Duodenal mucosa (tissue), 2 donors: ENCODE results near the gene STAG3.
"Not testable (repeated sequence)": the region's sequence is repeated elsewhere in the genome, so short reads cannot be mapped to it uniquely, and the experiment has no call there.

ENCODE experiments used
- H3K27ac ChIP-seq: one replicate; pipeline ENCODE4 v1.7.0; 2013; ENCODE audit warnings: low read depth, low read length
- H3K27me3 ChIP-seq, 2 donors: one replicate each; pipeline ENCODE4 v1.7.0; 2013; ENCODE audit warnings: low read length in 2 of 2, control low read depth in 1 of 2; ENCODE audit not compliant: insufficient read depth in 2 of 2, control insufficient read depth in 1 of 2
- H3K36me3 ChIP-seq, 2 donors: one replicate each; pipeline ENCODE4 v1.7.0; 2013; ENCODE audit warnings: low read length in 2 of 2, control low read depth in 1 of 2; ENCODE audit not compliant: insufficient read depth in 2 of 2, control insufficient read depth in 1 of 2
- H3K4me1 ChIP-seq, 2 donors: one replicate each; pipeline ENCODE4 v1.7.0; 2013; ENCODE audit warnings: low read length in 2 of 2, control low read depth in 1 of 2; ENCODE audit not compliant: insufficient read depth in 2 of 2, control insufficient read depth in 1 of 2
- H3K4me3 ChIP-seq, 2 donors: one replicate each; pipeline ENCODE4 v1.7.0; 2013; ENCODE audit warnings: low read length in 2 of 2, low read depth in 1 of 2
- H3K9ac ChIP-seq, 2 donors: one replicate each; pipeline ENCODE4 v1.7.0; 2013; ENCODE audit warnings: low read length in 2 of 2, low read depth in 1 of 2
- H3K9me3 ChIP-seq, 2 donors: one replicate each; pipeline ENCODE4 v1.7.0; 2013; ENCODE audit warnings: low read length in 2 of 2, control low read depth in 1 of 2; ENCODE audit not compliant: control insufficient read depth in 1 of 2

The STAG3 gene

DNA sequence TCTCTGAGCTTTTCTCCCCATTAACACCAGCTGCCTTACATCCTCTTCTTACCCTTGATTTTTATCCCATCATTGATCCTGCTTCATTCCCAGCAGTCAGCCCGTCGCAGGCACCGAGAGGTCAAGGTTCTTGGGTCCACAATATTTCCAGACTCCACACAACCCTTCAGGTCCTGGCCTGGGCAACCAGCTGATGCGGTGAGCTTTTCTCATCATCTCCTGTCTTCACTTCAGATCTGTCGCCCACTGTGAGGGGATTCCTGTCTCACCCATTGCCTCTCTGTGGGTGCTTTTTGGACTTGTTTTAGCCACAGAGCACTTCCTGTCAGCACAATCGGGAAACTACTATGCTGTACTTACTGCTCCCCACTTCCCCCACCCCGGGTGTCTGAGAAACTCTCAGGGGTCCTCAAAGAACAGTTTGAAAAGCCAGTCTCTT lies 33.6 kb downstream of the STAG3 start:
- Histone ChIP-seq H3K27me3 (peaks cover 0 to 2% of the 10 kb centered on the region in 2 donors), H3K36me3 (no peaks in the 10 kb centered on the region), H3K9me3 (no peaks in the 10 kb centered on the region), H3K9ac (no peak overlapping the region), H3K4me1 (peaks cover 26 to 27% of the 10 kb centered on the region in 2 donors), H3K27ac (no peak overlapping the region), H3K4me3 (no peak overlapping the region)

DNA sequence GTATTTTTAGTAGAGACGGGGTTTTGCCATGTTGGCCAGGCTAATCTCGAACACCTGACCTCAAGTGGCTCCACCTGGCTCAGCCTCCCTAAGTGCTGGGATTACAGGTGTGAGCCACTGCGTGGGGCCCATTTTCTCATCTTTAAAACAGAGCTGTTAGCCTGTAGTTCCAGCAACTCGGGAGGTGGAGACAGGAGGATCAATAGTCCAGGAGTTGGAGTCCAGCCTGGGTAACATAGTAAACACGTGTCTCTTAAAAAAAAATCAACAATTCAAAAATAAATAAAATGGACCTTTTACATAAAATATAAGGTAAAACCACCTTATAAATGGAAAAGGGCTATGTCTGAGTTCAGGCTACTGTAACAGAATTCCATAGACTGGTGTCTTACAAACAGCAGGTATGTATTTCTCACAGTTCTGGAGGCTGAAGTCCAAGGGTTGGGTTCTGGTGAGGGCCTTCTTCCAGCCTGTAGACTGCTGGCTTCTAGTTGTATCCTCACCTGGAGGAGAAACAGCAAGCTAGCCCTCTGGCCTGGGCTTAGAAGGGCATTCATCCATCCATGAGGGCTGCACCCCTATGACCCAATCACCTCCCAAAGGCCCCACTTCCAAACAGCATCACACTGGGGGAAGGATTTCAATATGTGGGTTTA lies 35.0 kb downstream of the STAG3 start:
- Histone ChIP-seq H3K4me3 (no peak overlapping the region), H3K4me1 (peaks cover 26 to 31% of the 10 kb centered on the region in 2 donors), H3K9me3 (no peaks in the 10 kb centered on the region), H3K27ac (no peak overlapping the region), H3K36me3 (no peaks in the 10 kb centered on the region), H3K27me3 (peaks cover 0 to 2% of the 10 kb centered on the region in 2 donors), H3K9ac (no peak overlapping the region)

DNA sequence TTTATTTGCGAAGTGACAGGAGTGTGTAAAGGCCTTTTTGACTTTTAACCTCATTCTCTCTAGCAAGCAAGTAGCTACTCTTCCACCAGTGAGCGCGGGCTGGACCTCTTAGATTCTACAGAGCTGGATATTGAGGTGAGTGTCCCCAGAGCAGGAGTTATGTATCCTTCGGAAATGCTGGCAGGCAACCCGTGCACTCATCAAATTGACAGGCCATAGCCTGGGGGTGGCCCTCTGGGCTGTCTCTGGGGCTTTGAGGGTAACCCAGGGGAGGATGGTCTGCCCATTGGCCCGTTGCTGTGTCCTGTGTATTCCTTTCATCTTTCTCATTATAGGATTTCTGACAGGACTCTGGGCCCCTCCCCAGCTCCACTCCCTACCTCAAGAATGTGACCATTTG lies 36.0 kb downstream of the STAG3 start:
- H3K4me3 ChIP-seq: no peak overlapping the region
- no peak overlapping the region for H3K27ac ChIP-seq
- no peaks in the 10 kb centered on the region for H3K9me3 ChIP-seq
- no peaks in the 10 kb centered on the region for H3K27me3 ChIP-seq
- H3K4me1 ChIP-seq: peaks cover 22 to 28% of the 10 kb centered on the region in 2 donors
- H3K36me3 ChIP-seq: no peaks in the 10 kb centered on the region
- no peak overlapping the region for H3K9ac ChIP-seq

DNA sequence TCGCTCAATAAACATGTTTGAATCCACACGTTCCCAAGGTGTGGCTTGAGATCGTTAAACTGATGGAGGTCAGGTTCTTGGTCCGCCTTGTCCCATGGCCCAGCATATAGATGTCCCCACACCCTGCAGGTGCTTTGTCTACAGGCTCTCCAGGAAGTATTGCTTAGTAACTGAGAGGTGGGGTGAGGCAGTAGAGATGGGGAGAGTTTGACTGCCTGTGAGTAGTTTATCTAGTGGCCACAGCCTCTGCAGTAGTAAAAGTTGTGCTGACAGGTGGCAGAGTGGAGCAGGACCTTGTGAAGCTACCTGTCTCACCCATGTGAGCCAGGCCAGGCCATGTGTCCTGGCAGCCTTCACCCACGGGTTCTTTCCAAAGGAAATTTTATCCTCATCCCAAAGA lies 36.6 kb downstream of the STAG3 start:
- not testable (repeated sequence) for H3K9ac ChIP-seq, H3K9me3 ChIP-seq, H3K27ac ChIP-seq, H3K4me3 ChIP-seq, H3K36me3 ChIP-seq, H3K27me3 ChIP-seq
- H3K4me1 ChIP-seq: peaks cover 16 to 24% of the 10 kb centered on the region in 2 donors

DNA sequence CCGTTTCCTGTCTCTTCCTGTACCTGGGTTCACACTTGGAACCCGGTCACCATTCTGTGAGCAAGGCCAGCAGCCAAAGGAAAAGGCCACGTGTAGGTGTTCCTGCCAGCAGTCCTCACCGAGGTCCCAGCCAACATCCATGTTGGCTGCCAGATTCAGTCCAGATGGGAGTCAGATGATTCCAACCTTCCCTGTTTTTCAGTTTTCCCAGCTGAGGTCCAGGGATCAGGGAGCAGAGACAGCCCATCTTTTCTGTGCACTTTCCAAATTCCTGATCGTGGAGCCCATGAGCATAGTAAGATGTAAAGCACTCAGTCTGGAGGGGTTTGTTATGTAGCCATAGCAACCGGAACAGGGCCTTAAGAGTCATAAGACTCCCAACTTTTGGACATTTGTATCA lies 38.2 kb downstream of the STAG3 start:
- Histone ChIP-seq H3K36me3 (no peaks in the 10 kb centered on the region), H3K27ac (no peak overlapping the region), H3K27me3 (no peaks in the 10 kb centered on the region), H3K4me3 (no peak overlapping the region), H3K4me1 (peaks cover 11 to 22% of the 10 kb centered on the region in 2 donors), H3K9me3 (no peaks in the 10 kb centered on the region), H3K9ac (no peak overlapping the region)

DNA sequence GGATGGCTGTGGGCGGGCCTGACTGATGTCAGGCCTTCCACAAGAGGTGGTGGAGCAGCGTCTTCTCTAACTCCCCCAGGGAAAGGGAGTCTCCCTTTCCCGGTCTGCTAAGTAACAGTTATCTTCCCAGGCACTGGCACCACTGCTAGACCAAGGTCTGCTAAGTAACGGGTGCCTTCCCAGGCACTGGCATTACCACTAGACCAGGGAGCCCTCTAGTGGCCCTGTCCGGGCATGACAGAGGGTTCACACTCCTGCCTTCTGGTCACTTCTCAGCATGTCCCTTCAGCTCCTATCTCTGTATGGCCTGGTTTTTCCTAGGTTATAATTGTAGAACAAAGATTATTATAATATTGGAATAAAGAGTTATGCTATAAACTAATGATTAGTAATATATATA lies 40.2 kb downstream of the STAG3 start:
- H3K27ac ChIP-seq, H3K9me3 ChIP-seq, H3K36me3 ChIP-seq, H3K9ac ChIP-seq, H3K27me3 ChIP-seq, H3K4me3 ChIP-seq: not testable (repeated sequence)
- peaks cover 5 to 15% of the 10 kb centered on the region in 2 donors for H3K4me1 ChIP-seq

DNA sequence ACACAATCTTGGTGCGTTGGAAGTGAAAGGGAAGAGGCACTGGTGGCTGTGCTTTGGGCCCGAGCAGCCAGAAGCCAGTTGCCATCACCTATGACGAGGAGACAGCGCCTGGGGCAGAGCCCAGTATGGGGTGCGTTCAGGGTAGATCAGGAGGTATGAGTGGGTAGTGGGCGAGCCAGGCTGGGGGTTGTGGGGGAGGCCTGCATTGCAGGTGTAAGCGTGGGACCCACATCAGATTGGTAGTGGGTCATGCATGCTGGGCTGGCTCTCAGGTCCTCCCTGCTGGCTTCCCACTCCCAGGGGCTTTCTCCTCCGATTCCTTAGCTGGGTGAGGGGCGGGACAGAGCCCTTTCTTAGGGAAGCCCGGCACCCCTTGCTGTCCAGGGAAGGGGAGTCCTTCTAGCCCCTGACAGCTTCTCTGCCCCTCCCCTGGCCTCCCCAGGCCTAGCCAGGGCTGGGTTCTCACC lies 41.6 kb downstream of the STAG3 start:
- H3K9me3 ChIP-seq: no peaks in the 10 kb centered on the region
- H3K36me3 ChIP-seq: peaks cover 0 to 10% of the 10 kb centered on the region in 2 donors
- peaks cover 0 to 7% of the 10 kb centered on the region in 2 donors for H3K4me1 ChIP-seq
- peak overlapping the region; percentile 20 for H3K27ac ChIP-seq
- H3K9ac ChIP-seq: no peak overlapping the region
- H3K27me3 ChIP-seq: no peaks in the 10 kb centered on the region
- no peak overlapping the region for H3K4me3 ChIP-seq

DNA sequence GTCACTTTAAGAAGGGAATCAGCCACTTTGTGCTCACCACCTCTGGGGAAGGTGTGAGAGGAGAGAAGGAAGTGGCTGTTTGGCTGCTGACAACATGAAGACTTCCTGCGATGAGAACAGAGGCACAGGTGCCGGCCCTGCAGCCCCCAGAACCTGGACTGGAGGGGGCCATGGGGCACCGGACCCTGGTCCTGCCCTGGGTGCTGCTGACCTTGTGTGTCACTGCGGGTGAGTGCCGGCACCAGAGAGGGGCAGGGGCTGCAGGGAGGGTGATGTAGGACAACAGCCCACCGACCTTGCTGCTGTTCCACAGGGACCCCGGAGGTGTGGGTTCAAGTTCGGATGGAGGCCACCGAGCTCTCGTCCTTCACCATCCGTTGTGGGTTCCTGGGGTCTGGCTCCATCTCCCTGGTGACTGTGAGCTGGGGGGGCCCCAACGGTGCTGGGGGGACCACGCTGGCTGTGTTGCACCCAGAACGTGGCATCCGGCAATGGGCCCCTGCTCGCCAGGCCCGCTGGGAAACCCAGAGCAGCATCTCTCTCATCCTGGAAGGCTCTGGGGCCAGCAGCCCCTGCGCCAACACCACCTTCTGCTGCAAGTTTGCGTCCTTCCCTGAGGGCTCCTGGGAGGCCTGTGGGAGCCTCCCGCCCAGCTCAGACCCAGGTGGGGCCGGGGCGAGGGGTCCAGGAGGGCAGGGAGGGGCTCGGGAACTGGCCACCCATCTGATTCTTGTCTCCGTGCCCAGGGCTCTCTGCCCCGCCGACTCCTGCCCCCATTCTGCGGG lies 42.3 kb downstream of the STAG3 start, which contains the start of gene PVRIG:
PVRIG (plus strand) TSS at position 149 of the 785 bp plus-strand sequence; CDS start at position 171, 22 bp downstream.
- not testable (repeated sequence) for H3K9me3 ChIP-seq, H3K36me3 ChIP-seq, H3K27me3 ChIP-seq, H3K4me1 ChIP-seq
- Histone ChIP-seq H3K9ac (peak within 1 kb of the TSS; percentile 38 to 47), H3K27ac (peak within 1 kb of the TSS; percentile 70), H3K4me3 (peak within 1 kb of the TSS; percentile 21 to 36)

DNA sequence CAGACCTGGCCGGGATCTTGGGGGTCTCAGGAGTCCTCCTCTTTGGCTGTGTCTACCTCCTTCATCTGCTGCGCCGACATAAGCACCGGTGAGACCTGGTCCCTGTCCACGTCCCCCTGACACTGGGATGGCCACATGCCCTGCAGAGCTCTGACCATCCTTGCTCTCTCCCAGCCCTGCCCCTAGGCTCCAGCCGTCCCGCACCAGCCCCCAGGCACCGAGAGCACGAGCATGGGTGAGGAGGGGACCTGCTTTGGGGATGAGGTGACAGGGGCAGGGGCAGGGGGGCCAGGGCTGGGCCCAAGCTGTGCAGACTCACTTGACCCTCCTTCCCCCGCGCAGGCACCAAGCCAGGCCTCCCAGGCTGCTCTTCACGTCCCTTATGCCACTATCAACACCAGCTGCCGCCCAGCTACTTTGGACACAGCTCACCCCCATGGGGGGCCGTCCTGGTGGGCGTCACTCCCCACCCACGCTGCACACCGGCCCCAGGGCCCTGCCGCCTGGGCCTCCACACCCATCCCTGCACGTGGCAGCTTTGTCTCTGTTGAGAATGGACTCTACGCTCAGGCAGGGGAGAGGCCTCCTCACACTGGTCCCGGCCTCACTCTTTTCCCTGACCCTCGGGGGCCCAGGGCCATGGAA lies 43.0 kb downstream of the STAG3 start:
- Histone ChIP-seq H3K36me3 (peaks cover 0 to 10% of the 10 kb centered on the region in 2 donors), H3K4me3 (peak overlapping the region; percentile 21 to 28), H3K27me3 (no peaks in the 10 kb centered on the region), H3K9me3 (no peaks in the 10 kb centered on the region), H3K27ac (peak overlapping the region; percentile 51), H3K4me1 (peaks cover 0 to 7% of the 10 kb centered on the region in 2 donors), H3K9ac (peak overlapping the region; percentile 20 to 47)

DNA sequence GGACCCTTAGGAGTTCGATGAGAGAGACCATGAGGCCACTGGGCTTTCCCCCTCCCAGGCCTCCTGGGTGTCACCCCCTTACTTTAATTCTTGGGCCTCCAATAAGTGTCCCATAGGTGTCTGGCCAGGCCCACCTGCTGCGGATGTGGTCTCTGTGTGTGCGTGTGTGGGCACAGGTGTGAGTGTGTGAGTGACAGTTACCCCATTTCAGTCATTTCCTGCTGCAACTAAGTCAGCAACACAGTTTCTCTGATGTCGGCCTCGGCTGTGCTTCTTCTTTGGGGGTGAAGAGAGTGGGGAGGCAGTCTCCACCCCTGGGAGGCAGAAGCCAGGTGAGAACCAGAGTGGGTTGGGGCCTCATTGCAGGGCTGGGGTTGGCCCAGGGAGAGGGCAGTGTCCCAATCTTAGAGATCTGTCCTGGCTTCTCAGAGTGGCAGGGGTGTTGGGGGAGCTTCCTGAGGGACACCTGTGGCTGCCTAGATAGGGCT lies 43.6 kb downstream of the STAG3 start:
- Histone ChIP-seq H3K4me1 (peaks cover 0 to 7% of the 10 kb centered on the region in 2 donors), H3K4me3 (peak overlapping the region; percentile 21 to 51), H3K27ac (peak overlapping the region; percentile 51), H3K9ac (peak overlapping the region; percentile 47 to 54), H3K9me3 (no peaks in the 10 kb centered on the region), H3K36me3 (peaks cover 0 to 10% of the 10 kb centered on the region in 2 donors), H3K27me3 (no peaks in the 10 kb centered on the region)
